ENCODE results near the gene CA9. TPM values are rescaled to one million over a fixed set of nuclear protein-coding genes. Genes with fewer than 3 reads are reported as not detected.

Gene CA9
- not detected for total RNA-seq
- total RNA-seq (2013) = not detected

GRCh38 chr9:35673132-35674024 is at the start of gene CA9:
Gene CA9, plus strand, starts transcription at chr9:35673928. Its CDS starts 32 bp downstream, at chr9:35673960.
- DNase-seq = no peak
- no peaks in the 10 kb centered on the region for H3K36me3 Mint-ChIP-seq
- Histone ChIP-seq H3K36me3 (ENCODE audit: control insufficient read depth, insufficient read depth, low read length) (no peaks in the 10 kb centered on the region), H3K27ac (ENCODE audit: low read length) (no peak within 1 kb of the TSS), H3K9me3 (ENCODE audit: control insufficient read depth, insufficient read depth, low read length) (no peaks in the 10 kb centered on the region), H3K27me3 (ENCODE audit: control insufficient read depth, insufficient read depth, low read length) (peaks cover 8% of the 10 kb centered on the region), H3K4me3 (ENCODE audit: low read length) (no peak within 1 kb of the TSS), H3K4me1 (ENCODE audit: control insufficient read depth, insufficient read depth, low read length) (peaks cover 14% of the 10 kb centered on the region)
- H3K4me1 Mint-ChIP-seq = peaks cover 5 to 19% of the 10 kb centered on the region in 2 donors
- no peaks in the 10 kb centered on the region for H3K9me3 Mint-ChIP-seq
- H3K4me3 Mint-ChIP-seq = peak within 1 kb of the TSS; percentile 68
- 94% methylated on average over 9 of the region's 10 CpGs for WGBS (ENCODE audit: insufficient coverage)
- peaks cover 10% of the 10 kb centered on the region in 2 donors for H3K27me3 Mint-ChIP-seq (ENCODE audit: low read depth in 2 of 2)
- intact Hi-C loops (cut with micrococcal nuclease) = no loop called here
- no peak within 1 kb of the TSS for H3K27ac Mint-ChIP-seq
- ATAC-seq = no peak
- no peak for TF ChIP-seq CTCF (IDR thresholded peaks at IDR 0.05)

DNA sequence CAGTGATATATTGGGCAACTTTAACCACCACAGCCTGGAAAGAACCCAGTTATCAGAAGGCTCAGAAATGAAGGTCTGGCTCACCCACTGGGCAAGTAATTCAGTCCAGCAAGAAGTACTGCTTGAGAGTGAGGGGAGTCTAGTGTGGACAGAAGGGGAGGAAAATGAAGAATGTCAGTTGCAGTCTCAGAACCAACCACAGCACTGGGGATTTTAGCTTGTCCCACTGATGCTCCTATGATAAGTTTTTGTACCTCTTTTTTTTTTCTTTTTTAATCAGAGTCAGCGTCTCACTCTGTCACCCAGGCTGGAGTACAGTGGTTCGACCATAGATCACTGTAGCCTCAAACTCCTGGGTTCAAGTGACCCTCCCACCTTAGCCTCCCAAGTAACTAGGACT is 46.2 kb upstream of the CA9 start:
- Mint-ChIP-seq H3K27me3 (ENCODE audit: low read depth in 2 of 2) (no peaks in the 10 kb centered on the region), H3K36me3 (no peaks in the 10 kb centered on the region), H3K9me3 (no peaks in the 10 kb centered on the region), H3K4me1 (peaks cover 0 to 8% of the 10 kb centered on the region in 2 donors), H3K4me3 (no peak overlapping the region), H3K27ac (no peak overlapping the region)
- WGBS (ENCODE audit: insufficient coverage) = 87% methylated on average over 2 of the region's 2 CpGs
- intact Hi-C loops (cut with micrococcal nuclease) = no loop called here
- H3K27ac ChIP-seq (ENCODE audit: low read length) = no peak overlapping the region
- TF ChIP-seq CTCF (IDR thresholded peaks at IDR 0.05) = no peak
- no peaks in the 10 kb centered on the region for H3K9me3 ChIP-seq (ENCODE audit: control insufficient read depth, insufficient read depth, low read length)
- no peak overlapping the region for H3K4me3 ChIP-seq (ENCODE audit: low read length)
- H3K36me3 ChIP-seq (ENCODE audit: control insufficient read depth, insufficient read depth, low read length) = no peaks in the 10 kb centered on the region
- no peak for DNase-seq
- ATAC-seq = no peak
- no peaks in the 10 kb centered on the region for H3K4me1 ChIP-seq (ENCODE audit: control insufficient read depth, insufficient read depth, low read length)
- no peaks in the 10 kb centered on the region for H3K27me3 ChIP-seq (ENCODE audit: control insufficient read depth, insufficient read depth, low read length)

DNA sequence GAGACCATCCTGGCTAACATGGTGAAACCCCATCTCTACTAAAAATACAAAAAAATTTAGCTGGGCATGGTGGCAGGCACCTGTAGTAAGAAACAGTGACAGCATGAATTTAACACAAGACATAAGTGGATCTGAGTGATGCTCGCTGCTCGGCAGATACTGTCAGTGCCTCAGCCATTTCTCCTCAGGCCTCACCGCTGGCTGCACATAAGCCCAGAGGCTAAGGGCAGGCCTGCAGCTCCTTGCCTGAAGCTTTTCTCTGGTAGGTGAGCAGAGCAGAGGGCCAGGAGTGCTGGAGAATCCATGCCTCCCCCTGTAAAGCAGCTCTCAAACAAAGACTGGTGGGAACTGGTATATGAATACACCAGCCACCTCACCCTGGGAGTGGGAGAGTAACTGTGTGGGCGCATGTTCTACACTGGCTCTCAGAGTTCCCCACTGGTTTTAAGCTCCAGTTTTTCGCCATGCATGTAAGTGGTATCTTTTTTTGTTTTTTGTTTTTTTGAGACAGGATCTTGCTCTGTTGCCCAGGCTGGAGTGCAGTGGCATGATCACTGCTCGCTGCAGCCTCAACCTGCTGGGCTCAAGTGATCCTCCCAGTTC is 45.2 kb upstream of the CA9 start:
- Histone ChIP-seq H3K36me3 (ENCODE audit: control insufficient read depth, insufficient read depth, low read length) (no peaks in the 10 kb centered on the region), H3K9me3 (ENCODE audit: control insufficient read depth, insufficient read depth, low read length) (no peaks in the 10 kb centered on the region), H3K4me3 (ENCODE audit: low read length) (no peak overlapping the region), H3K4me1 (ENCODE audit: control insufficient read depth, insufficient read depth, low read length) (no peaks in the 10 kb centered on the region), H3K27me3 (ENCODE audit: control insufficient read depth, insufficient read depth, low read length) (no peaks in the 10 kb centered on the region), H3K27ac (ENCODE audit: low read length) (no peak overlapping the region)
- no peak for TF ChIP-seq CTCF (IDR thresholded peaks at IDR 0.05)
- H3K27ac Mint-ChIP-seq = no peak overlapping the region
- 98% methylated on average over 6 of the region's 6 CpGs for WGBS (ENCODE audit: insufficient coverage)
- intact Hi-C loops (cut with micrococcal nuclease) = no loop called here
- peaks cover 0 to 8% of the 10 kb centered on the region in 2 donors for H3K4me1 Mint-ChIP-seq
- no peak for ATAC-seq
- H3K9me3 Mint-ChIP-seq = no peaks in the 10 kb centered on the region
- no peak for DNase-seq
- H3K4me3 Mint-ChIP-seq = no peak overlapping the region
- no peaks in the 10 kb centered on the region for H3K27me3 Mint-ChIP-seq (ENCODE audit: low read depth in 2 of 2)
- H3K36me3 Mint-ChIP-seq = no peaks in the 10 kb centered on the region
